K562 (cell line): ENCODE results near the gene TINAGL1. TPM values are rescaled to one million over a fixed set of nuclear protein-coding genes. Genes with fewer than 3 reads are reported as not detected.

ENCODE experiments used
- ATAC-seq: fragments of 200-7000 bp; cut with Tn5 transposase; 3 replicates; pipeline ENCODE4 v1.9.1; 2020; ENCODE audit warnings: moderate library complexity
- BruUV-seq: library from RNA; stranded (reverse); fragments of 400-500 nt; replicated peaks from 2 replicates; lab custom pipeline; 2021; lab: Mats Ljungman, UMichigan
- CTCF ChIA-PET: fragments of 300-600 bp; formaldehyde crosslinking; extraction: SDS; loops from one replicate; lab custom pipeline; 2021; ENCODE audit warnings: low intra/inter-chr PET ratio; lab: Yijun Ruan, JAX
- POLR2A ChIA-PET: fragments of 300-600, 350-650 bp; sonication (Branson Sonifier 250); formaldehyde crosslinking; extraction: SDS; loops from one replicate; lab custom pipeline; 2021; ENCODE audit warnings: antibody characterized with exemption, inconsistent platforms; lab: Yijun Ruan, JAX
- DNase-seq, 4 experiments: peaks; one replicate each; pipeline versions ENCODE4 v3.0.0 to v3.0.0-alpha.2; 2011 to 2018; ENCODE audit warnings: low spot score in 3 of 4, mixed read lengths in 3 of 4; ENCODE audit errors: extremely low read depth in 1 of 4
- FAIRE-seq: peaks from 2 replicates; lab custom pipeline; 2011; peaks lifted over from hg19 to GRCh38; lab: Jason Lieb, UNC
- H2AFZ ChIP-seq: 2 replicates; pipeline ENCODE4 v1.6.0; 2011; ENCODE audit warnings: low read depth, low read length, control low read depth, inconsistent platforms
- H3K27ac ChIP-seq: fragments of 200-600 bp; 3 replicates; pipeline ENCODE4 v1.8.0; 2011; ENCODE audit warnings: low read depth, mild to moderate bottlenecking, control low read depth, inconsistent platforms, low read length, moderate library complexity, mixed read lengths; ENCODE audit errors: extremely low read depth
- H3K27me3 ChIP-seq, 2 experiments: fragments of 300-600 bp in 1 of 2; 2 replicates in 1 of 2; 3 replicates in 1 of 2; pipeline versions ENCODE4 v1.6.0 to v1.8.0; 2011; ENCODE audit warnings: inconsistent platforms in 2 of 2, low read length in 2 of 2, mild to moderate bottlenecking in 1 of 2, mixed read lengths in 1 of 2, moderate library complexity in 1 of 2; ENCODE audit not compliant: control insufficient read depth in 2 of 2, insufficient read depth in 2 of 2
- H3K36me3 ChIP-seq: fragments of 300-600 bp; 3 replicates; pipeline ENCODE4 v1.8.0; 2011; ENCODE audit warnings: mild to moderate bottlenecking, low read length, inconsistent platforms; ENCODE audit not compliant: control insufficient read depth, insufficient read depth
- H3K4me1 ChIP-seq, 2 experiments: fragments of 200-600 bp in 1 of 2; replicated peaks in 1 of 2; 2 replicates in 1 of 2; 3 replicates in 1 of 2; pipeline versions ENCODE4 v1.5.1 to v1.8.0; 2011; ENCODE audit warnings: inconsistent platforms in 2 of 2, low read length in 2 of 2, mild to moderate bottlenecking in 1 of 2, mixed read lengths in 1 of 2, moderate library complexity in 1 of 2; ENCODE audit not compliant: control insufficient read depth in 2 of 2, insufficient read depth in 2 of 2
- H3K4me2 ChIP-seq: 2 replicates; pipeline ENCODE4 v1.6.1; 2011; ENCODE audit warnings: low read length, control low read depth, inconsistent platforms, mixed read lengths; ENCODE audit not compliant: insufficient read depth
- H3K4me3 ChIP-seq: fragments of 200-600 bp; sonication (generic), shearing (Covaris generic); 2 replicates; pipeline ENCODE4 v1.5.1; 2016; ENCODE audit warnings: control low read depth, inconsistent platforms
- H3K79me2 ChIP-seq: fragments of 200-600 bp; 3 replicates; pipeline ENCODE4 v1.8.0; 2011; ENCODE audit warnings: low read length, inconsistent platforms; ENCODE audit not compliant: control insufficient read depth, insufficient read depth
- H3K9ac ChIP-seq, 2 experiments: 2 replicates each; pipeline versions ENCODE4 v1.6.0 to v1.6.1; 2011; ENCODE audit warnings: low read depth in 2 of 2, low read length in 2 of 2, control low read depth in 1 of 2, inconsistent platforms in 1 of 2, mild to moderate bottlenecking in 1 of 2, mixed read lengths in 1 of 2; ENCODE audit not compliant: insufficient read depth in 1 of 2
- H3K9me1 ChIP-seq: one replicate; pipeline ENCODE4 v1.6.0; 2011; ENCODE audit warnings: inconsistent platforms, mild to moderate bottlenecking, low read length, moderate library complexity; ENCODE audit not compliant: control insufficient read depth, insufficient read depth
- H3K9me3 ChIP-seq: replicated peaks from 2 replicates; pipeline ENCODE4 v1.5.1; 2011; ENCODE audit warnings: low read depth, low read length, inconsistent platforms; ENCODE audit not compliant: control insufficient read depth, insufficient read depth
- H4K20me1 ChIP-seq: replicated peaks from 2 replicates; pipeline ENCODE4 v1.6.1; 2011; ENCODE audit warnings: low read length, inconsistent platforms, mixed read lengths; ENCODE audit not compliant: control insufficient read depth, insufficient read depth
- BHLHE40 ChIP-seq: IDR thresholded peaks from 2 replicates; pipeline ENCODE4 v1.6.1; 2011; ENCODE audit warnings: low read length, improper control_type of control experiment
- BRF1 ChIP-seq: IDR thresholded peaks from 3 replicates; pipeline ENCODE4 v1.6.1; 2011; ENCODE audit warnings: borderline replicate concordance, mild to moderate bottlenecking; ENCODE audit not compliant: insufficient read length; ENCODE audit errors: extremely low read depth
- CBX8 ChIP-seq: fragments of 200-600 bp; sonication (generic); IDR thresholded peaks from 2 replicates; pipeline ENCODE4 v1.6.1; 2012; ENCODE audit warnings: borderline replicate concordance, mixed run types, low read depth, mild to moderate bottlenecking, moderate library complexity, mixed read lengths, low read length, control low read depth, inconsistent platforms; ENCODE audit not compliant: poor library complexity, severe bottlenecking; ENCODE audit errors: extremely low read depth
- RERE ChIP-seq: sonication (generic); formaldehyde crosslinking; IDR thresholded peaks from 2 replicates; pipeline ENCODE4 v1.8.0; 2023; ENCODE audit warnings: missing genetic modification reagents, mild to moderate bottlenecking, borderline replicate concordance
- SMARCA5 ChIP-seq: fragments of 450-650 bp; IDR thresholded peaks from 2 replicates; pipeline ENCODE4 v1.6.1; 2016
- TCF15 ChIP-seq: fragments of 250-450 bp; sonication (Bioruptor Pico); IDR thresholded peaks from 2 replicates; pipeline ENCODE4 v1.8.0; 2022; ENCODE audit warnings: moderate library complexity, mild to moderate bottlenecking, inconsistent platforms
- WGBS: fragments of 100-300 bp; shearing (Covaris generic); methylation state at CpG from one replicate; pipeline ENCODE4 v1.1.6; 2016; ENCODE audit warnings: low coverage, mixed read lengths; ENCODE audit not compliant: insufficient coverage; ENCODE audit errors: missing lambda C conversion rate; 5-methylcytosine and 5-hydroxymethylcytosine counted together
- in situ Hi-C: fragments of 300-500 bp; cut with MboI; formaldehyde crosslinking; loops from 4 replicates; pipeline ENCODE4 v1.15.0; 2018; ENCODE audit warnings: inconsistent platforms, mixed read lengths
- intact Hi-C: fragments of 100-400 bp; cut with micrococcal nuclease; formaldehyde crosslinking; loops from 2 replicates; pipeline ENCODE4 v1.14.2; 2022
- polyA plus RNA-seq, 8 experiments: library from polyadenylated mRNA; depleted of rRNA in 4 of 8; stranded (reverse) in 5 of 8; unstranded in 3 of 8; fragments of >200 nt; fragmentation: Nextera tagmentation in 2 of 8; fragmentation: Illumina TruSeq in 1 of 8; extraction: Ambion mirVana in 2 of 8; extraction: Trizol in 1 of 8; gene quantifications; 2 replicates each; pipeline versions ENCODE4 v1.2.1 to v1.2.3, GENCODE V29; 2011 to 2014; ENCODE audit warnings: inconsistent platforms in 1 of 8, missing spikeins in 1 of 8
- total RNA-seq, 7 experiments: library from RNA; depleted of rRNA in 6 of 7; stranded (reverse); fragments of >200 nt in 6 of 7; fragmentation: Illumina TruSeq in 2 of 7; extraction: Trizol in 2 of 7; gene quantifications; 2 replicates each; pipeline versions ENCODE4 v1.2.1 to v1.2.3, GENCODE V29; 2011 to 2021; ENCODE audit warnings: low replicate concordance in 1 of 7

TINAGL1 gene
- total and polyA plus RNA-seq, 9 of the 15 experiments (the other 6 are each of a cell fraction or from before 2014, with no cell fraction given) = 0.04 to 1.2 (median 0.07) TPM; not detected in 4

GRCh38 chr1:31559715-31560114 lies 16.6 kb upstream of the TINAGL1 start:
- no peak overlapping the region for H3K27ac ChIP-seq
- DNase-seq (no peak), FAIRE-seq (no peak), ATAC-seq (no peak)
- in situ Hi-C loops = loop anchor here (25.0 kb wide), 1 partner anchor 372 kb away; no protein-coding TSS in a partner anchor
- no peak overlapping the region for H3K4me3 ChIP-seq
- intact Hi-C loops = loop anchor here (5.0 to 10.0 kb wide), 2 partner anchors 73 to 225 kb away; no protein-coding TSS in a partner anchor
- no peaks in the 10 kb centered on the region for H3K4me1 ChIP-seq
- peaks cover 0 to 19% of the 10 kb centered on the region in 2 experiments; a peak in 2 of 5 replicates for H3K27me3 ChIP-seq
- H3K9me1 ChIP-seq = no peaks in the 10 kb centered on the region
- H3K79me2 ChIP-seq = no peaks in the 10 kb centered on the region
- H4K20me1 ChIP-seq = no peaks in the 10 kb centered on the region; the same call in 1 of the 2 replicates
- H3K9ac ChIP-seq = no peak overlapping the region
- POLR2A ChIA-PET = interaction anchor here (1.0 kb wide), 1 partner anchor 24 kb away, joined by 4 read pairs; no protein-coding TSS in a partner anchor
- CTCF ChIA-PET = no interaction called here
- no peak overlapping the region for H3K4me2 ChIP-seq
- BruUV-seq = no TSS peak
- H3K36me3 ChIP-seq = no peaks in the 10 kb centered on the region
- H3K9me3 ChIP-seq = no peaks in the 10 kb centered on the region
- TF ChIP-seq CBX8 (peak; percentile 29), BHLHE40 (no peak), BRF1 (no peak), SMARCA5 (no peak)
- no peak overlapping the region for H2AFZ ChIP-seq

- Histone ChIP-seq H3K9me3 (no peaks in the 10 kb centered on the region), H3K27me3 (peaks cover 0 to 18% of the 10 kb centered on the region in 2 experiments; a peak in 2 of 5 replicates), H3K4me1 (no peaks in the 10 kb centered on the region), H2AFZ (no peak overlapping the region), H4K20me1 (no peaks in the 10 kb centered on the region; the same call in 1 of the 2 replicates), H3K27ac (no peak overlapping the region), H3K4me3 (no peak overlapping the region), H3K4me2 (no peak overlapping the region), H3K79me2 (no peaks in the 10 kb centered on the region), H3K36me3 (no peaks in the 10 kb centered on the region), H3K9ac (no peak overlapping the region), H3K9me1 (no peaks in the 10 kb centered on the region)
- POLR2A ChIA-PET = interaction anchor here (1.0 kb wide), 1 partner anchor 25 kb away, joined by 4 read pairs; no protein-coding TSS in a partner anchor
- CTCF ChIA-PET = no interaction called here
- no TSS peak for BruUV-seq
- in situ Hi-C loops = loop anchor here (25.0 kb wide), 1 partner anchor 373 kb away; no protein-coding TSS in a partner anchor
- WGBS = 8% methylated on average over 4 of the region's 4 CpGs
- DNase-seq (no peak), FAIRE-seq (no peak), ATAC-seq (no peak)
- intact Hi-C loops = loop anchor here (5.0 to 10.0 kb wide), 2 partner anchors 72 to 224 kb away; no protein-coding TSS in a partner anchor
- TF ChIP-seq RERE (CRISPR knock-in tag) = no peak
- TF ChIP-seq TCF15 = no peak
Measured at GRCh38 chr1:31560394-31560793, 15.9 kb upstream of the TINAGL1 start.
